GM19240 (cell line): ENCODE measurements around the gene DISC1.
"Not testable (repeated sequence)": the region's sequence is repeated elsewhere in the genome, so short reads cannot be mapped to it uniquely, and the experiment has no call there.

Experiments
- DNase-seq: peaks from one replicate; pipeline ENCODE4 v3.0.0; 2011; ENCODE audit warnings: low spot score; ENCODE audit not compliant: insufficient read length

The DISC1 gene

DNA sequence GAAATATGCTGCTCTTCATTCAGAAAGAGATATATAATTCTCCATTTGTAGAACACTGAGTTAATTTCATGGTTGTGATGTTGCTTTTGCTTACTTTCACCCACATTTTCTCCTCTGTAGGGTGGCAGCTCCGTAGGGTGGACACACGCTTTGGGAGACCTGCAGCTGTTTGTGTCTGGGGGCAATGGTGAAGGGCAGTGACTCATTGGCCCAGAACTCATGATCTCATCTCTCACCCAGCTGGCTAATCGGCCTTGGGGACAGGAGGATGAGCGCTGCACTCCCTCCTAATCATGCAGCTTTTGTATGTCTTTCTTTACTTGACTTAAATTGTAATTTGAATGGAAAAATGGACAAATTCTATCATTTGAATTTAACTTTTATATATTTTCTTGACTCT, 9.6 kb downstream of the DISC1 start:
- DNase-seq: no peak

DNA sequence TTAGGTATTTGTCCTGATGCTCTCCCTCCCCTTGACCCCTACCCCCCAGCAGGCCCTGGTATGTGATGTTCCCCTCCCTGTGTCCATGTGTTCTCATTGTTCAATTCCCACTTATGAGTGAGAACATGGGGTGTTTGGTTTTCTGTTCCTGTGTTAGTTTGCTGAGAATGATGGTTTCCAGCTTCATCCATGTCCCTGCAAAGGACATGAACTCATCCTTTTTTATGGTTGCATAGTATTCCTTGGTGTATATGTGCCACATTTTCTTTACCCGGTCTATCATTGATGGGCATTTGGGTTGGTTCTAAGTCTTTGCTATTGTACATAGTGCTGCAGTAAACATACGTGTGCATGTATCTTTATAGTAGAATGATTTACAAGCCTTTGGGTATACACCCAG, 10.3 kb downstream of the DISC1 start:
- not testable (repeated sequence) for DNase-seq

DNA sequence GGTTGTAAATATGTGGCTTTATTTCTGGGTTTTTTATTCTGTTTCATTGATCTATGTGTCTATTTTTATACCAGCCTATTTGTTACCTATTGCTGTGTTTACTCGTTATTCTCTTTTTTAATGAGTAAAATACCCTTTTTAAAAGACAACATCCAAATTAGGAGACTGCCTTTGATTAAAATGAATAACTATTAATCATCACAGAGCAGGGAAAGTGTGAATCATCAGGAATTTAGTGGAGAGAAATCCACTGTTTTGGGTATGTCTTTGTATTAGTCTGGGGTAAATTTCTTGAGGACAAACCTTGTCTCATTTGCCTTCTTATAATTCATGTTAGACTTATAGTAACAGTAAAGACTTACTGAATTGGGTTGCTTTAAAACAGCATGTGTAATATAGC, 12.1 kb downstream of the DISC1 start:
- DNase-seq: no peak

DNA sequence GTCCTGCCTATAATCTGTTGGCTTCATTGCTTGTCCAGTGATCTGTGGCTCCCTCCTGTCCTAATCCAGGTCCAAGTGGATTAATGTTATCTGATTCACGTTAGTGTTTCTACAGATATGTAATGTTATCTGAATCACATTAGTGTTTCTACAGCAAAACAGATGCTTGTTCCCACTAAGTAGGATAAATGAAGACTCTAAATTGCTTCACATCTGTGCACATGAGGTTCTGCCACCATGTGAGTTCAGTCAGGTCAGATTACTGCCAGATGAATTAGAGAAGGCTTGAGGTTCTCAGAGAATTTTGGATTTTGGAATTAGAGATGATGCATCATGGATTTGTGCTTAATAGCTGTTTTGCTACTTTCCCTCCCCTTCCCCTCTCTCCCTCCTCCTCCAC, 13.2 kb downstream of the DISC1 start:
- DNase-seq: no peak

DNA sequence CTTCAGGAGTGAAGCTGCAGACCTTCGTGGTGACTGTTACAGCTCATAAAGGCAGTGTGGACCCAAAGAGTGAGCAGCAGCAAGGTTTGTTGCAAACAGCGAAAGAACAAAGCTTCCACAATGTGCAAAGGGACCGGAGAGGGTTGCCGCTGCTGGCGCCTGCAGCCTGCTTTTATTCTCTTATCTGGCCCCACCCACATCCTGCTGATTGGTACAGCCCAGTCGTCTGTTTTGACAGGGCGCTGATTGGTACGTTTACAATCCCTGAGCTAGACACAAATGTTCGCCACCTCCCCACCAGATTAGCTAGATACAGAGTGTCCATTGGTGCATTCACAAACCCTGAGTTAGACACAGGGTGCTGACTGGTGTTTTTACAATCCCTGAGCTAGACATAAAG, 14.9 kb downstream of the DISC1 start:
- not testable (repeated sequence) for DNase-seq

DNA sequence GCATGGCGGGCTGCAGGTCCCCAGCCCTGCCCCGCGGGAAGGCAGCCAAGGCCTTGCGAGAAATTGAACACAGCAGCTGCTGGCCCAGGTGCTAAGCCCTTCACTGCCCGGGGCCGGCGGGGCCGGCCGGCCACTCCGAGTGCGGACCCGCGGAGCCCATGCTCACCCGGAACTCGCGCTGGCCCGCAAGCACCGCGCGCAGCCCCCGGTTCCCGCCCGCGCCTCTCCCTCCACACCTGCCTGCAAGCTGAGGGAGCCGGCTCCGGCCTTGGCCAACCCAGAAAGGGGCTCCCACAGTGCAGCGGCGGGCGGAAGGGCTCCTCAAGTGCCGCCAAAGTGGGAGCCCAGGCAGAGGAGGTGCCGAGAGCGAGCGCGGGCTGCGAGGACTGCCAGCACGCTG, 15.5 kb downstream of the DISC1 start:
- not testable (repeated sequence) for DNase-seq

DNA sequence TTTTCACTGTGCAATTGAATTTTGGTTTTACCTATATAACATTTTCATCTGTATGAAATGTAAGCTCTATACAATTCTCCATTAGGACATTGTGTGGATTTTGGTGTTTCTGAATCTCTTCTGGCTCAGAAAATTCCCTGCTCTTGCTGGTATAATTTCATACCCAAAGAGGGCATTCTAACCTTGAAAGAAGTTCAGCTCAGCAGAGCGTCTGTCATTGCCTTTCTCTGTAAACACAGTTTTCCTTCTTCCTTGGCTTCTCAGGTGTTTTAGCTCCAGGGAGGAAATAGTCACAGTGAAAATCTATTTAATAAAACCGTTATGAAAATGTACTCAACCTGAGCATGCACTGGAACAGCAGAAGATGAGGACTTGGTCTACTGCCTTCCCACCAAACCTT, 16.0 kb downstream of the DISC1 start:
- no peak for DNase-seq

DNA sequence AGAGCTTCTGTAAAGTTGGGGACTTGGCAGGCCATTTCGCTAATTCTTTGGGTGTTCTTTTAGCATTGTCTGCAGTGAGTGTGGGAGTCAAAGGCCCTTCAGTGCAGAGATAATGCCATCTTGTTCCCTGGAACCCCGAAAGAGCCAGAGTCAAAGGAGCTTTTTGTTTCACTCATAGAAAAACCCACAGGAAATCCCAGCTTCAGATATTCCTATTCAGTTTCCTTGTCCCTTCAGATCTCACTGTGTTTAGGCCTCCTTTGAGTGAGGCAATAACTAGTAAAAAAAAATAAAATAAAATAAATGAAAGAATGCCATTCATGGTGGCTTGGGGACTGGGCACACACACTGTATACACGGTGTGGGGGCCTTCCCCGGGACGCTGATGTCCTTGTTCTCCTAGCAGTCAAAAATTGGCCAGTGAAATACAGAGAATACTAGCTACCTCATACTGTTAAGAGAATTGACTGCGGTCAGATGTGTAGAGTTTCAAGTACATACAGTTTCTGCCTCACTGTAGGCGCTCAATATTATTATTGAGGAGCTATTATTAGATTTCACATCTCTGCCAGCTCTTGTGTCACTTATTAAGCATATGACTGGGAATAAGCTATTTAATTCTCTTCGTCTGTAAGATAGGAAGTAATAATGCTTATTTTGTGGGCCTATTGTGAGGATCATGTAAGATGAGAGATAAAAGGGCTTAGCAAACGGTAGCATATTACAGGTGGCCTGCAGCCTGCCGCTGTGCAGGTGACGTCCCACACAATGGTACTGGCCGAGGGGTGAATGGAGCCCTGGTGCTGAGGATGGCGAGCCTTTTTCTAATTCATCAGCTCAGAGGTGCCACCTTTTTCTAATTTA, 16.7 kb downstream of the DISC1 start:
- DNase-seq: no peak

DNA sequence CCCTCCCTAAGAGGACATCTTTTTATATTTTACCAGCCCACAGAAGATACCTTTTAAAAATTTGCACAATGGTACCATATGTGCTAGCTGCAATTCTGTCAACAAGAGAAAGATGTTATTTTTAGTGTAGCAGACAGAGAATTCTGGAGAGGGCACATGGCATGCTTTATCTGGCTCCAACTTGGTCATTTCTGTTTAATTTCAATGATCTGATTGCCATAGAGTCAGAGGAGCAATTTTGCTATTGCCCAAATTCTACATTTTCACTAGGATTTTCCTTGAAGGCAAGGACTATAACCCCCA, 17.3 kb downstream of the DISC1 start:
- DNase-seq: no peak

DNA sequence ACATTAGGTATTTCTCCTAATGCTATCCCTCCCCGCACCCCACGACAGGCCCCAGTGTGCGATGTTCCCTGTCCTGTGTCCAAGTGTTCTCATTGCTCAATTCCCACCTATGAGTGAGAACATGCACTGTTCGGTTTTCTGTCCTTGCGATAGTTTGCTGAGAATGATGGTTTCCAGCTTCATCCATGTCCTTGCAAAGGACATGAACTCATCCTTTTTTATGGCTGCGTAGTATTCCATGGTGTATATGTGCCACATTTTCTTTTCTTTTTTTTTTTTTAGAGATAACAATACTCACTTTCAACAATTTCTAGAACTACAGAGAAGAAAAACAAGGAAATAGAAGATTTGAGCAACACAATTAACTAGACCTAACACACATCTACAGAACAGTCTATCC, 19.0 kb downstream of the DISC1 start:
- not testable (repeated sequence) for DNase-seq

DNA sequence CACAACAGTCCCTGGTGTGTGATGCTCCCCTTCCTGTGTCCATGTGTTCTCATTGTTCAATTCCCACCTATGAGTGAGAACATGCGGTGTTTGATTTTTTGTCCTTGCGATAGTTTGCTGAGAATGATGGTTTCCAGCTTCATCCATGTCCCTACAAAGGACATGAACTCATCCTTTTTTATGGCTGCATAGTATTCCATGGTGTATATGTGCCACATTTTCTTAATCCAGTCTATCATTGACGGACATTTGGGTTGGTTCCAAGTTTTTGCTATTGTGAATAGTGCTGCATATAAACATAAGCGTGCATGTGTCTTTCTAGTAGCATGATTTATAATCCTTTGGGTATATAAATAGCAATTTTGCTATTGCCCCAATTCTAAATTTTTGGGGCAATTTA, 19.6 kb downstream of the DISC1 start:
- DNase-seq: not testable (repeated sequence)

DNA sequence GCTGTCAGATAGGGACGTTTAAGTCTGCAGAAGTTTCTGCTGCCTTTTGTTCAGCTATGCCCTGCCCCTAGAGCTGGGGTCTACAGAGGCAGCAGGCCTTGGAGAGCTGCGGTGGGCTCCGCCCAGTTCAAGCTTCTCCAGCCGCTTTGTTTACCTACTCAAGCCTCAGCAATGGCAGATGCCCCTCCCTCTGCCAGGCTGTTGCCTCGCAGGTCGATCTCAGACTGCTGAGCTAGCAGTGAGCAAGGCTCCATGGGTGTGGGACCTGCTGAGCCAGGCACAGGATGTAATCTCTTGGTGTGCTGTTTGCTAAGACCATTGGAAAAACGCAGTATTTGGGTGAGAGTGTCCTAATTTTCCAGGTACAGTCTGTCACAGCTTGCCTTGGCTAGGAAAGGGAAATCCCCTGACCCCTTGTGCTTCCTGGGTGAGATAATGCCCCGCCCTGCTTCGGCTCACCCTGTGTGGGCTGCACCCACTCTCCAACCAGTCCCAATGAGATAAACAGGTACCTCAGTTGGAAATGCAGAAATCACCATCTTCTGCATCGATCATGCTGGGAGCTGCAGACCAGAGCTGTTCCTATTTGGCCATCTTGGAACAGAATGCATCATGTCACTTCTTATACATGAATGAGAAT, 25.2 kb downstream of the DISC1 start:
- DNase-seq: not testable (repeated sequence)

DNA sequence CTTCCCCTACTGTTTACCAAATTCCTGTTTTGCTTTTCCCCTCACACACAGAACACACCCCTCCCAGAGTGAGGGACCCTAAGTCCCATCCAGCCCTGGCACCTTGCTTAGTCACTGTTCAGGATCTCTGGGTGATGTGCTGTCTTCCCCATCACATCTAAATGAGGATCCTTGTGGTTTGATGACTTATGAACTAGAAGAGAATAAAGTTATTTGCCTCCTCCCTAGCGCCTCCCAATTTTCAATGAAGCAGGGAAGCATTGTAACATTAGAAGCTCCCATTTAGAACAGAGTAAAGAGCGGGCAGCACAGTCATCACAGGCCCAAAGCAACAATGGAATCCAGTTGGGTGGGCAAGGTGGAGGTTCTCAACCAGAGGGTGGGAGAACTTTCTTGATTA, 27.0 kb downstream of the DISC1 start:
- DNase-seq: no peak

DNA sequence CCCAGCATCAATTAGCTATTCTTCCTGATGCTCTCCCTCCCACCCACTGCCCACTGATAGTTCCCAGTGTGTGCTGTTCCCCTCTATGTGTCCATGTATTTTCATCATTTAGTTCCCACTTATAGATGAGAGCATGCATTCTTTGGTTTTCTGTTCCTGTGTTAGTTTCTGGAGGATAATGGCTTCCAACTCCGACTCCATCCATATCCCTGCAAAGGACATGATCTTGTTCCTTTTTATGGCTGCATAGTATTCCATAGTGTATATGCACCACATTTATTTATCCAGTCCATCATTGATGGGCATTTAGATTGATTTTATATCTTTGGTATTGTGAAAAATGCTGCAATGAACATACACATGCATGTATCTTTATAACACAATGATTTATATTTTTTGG, 30.2 kb downstream of the DISC1 start:
- DNase-seq: no peak

DNA sequence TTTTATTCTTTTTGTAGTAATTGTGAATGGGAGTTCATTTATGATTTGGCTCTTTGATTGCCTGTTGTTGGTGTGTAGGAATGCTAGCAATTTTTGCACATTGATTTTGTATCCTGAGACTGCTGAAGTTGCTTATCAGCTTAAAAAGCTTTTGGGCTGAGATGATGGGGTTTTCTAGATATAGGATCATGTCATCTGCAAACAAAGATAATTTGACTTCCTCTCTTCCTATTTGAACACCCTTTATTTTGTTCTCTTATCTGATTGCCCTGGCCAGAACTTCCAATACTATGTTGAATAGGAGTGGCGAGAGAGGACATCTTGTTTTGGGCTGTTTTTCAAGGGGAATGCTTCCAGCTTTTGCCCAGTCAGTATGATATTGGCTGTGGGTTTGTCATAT, 31.6 kb downstream of the DISC1 start:
- not testable (repeated sequence) for DNase-seq

DNA sequence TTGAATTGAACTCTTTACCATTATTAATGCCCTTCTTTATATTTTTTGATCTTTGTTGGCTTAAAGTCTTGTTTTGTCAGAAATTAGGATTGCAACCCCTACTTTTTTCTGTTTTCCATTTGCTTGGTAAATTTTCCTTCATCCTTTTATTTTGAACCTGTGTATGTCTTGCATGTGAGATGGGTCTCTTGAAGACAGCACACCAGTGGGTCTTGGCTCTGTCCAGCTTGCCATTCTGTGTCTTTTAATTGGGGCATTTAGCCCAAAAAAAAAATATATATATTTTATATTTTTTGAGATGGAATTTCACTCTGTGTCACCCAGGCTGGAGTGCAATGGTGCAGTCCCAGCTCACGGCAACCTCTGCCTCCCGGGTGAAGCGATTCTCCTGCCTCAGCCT, 33.6 kb downstream of the DISC1 start:
- no peak for DNase-seq

DNA sequence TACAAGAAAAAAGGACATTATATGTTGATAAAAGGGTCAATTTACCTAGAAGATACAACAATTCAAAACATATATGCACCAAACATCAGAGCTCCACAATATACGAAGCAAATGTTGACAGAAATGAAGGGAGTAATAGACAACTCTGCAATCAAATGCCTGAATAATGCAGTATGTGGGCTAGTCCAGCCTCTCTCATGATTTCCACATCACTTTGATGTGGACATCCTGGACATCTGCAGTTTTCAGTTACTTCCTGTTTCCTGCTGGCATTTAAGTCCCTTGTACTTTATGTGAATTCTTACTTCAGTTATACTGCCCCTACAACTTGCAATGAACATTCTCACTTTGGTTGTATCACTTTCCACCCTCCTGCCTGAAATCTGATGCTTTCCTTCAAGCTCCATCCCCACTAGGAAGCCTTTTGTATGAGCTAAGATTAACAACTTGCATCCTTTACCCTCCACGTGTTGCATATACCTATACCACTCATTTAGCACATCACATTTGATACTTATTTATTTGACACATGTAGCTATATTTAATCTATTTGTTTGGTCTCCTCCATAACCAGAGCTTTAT, 36.7 kb downstream of the DISC1 start:
- no peak for DNase-seq

DNA sequence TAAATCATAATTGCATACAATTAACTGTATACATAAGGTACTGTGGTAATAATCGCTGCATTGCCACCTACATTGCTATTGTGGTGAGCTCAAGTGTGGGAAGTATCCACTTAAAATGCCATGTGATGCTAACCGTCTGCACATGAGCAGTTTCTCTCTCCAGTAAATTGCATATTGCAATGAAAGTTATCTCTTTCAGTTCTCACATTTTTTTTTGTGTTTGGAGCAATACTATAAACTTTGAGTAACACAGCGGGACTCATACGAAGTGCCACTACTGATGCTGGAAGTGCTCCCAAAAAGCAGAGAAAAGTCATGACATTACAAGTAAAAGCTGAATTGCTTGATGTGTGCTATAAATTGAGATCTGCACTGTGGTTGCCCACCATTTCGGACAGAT, 38.5 kb downstream of the DISC1 start:
- no peak for DNase-seq

DNA sequence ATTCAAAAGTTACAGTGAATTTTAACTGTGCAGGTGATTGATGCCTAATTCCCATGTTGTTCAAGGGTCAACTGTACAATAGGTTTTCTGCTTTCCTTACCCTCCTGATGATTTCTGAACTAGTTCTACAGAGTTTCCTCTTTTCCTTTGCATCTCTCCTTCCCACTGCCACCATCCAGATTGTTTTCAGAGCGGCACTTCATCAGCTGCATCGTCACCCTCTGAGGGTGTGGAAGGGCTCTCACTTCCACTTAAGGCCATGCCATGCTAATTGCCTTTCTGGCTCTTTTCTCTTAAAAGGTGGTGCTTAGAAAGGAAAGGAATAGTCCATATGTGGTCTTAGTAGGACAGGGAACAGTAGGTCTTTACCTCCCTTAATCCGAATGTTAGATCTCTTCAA, 39.1 kb downstream of the DISC1 start:
- no peak for DNase-seq

DNA sequence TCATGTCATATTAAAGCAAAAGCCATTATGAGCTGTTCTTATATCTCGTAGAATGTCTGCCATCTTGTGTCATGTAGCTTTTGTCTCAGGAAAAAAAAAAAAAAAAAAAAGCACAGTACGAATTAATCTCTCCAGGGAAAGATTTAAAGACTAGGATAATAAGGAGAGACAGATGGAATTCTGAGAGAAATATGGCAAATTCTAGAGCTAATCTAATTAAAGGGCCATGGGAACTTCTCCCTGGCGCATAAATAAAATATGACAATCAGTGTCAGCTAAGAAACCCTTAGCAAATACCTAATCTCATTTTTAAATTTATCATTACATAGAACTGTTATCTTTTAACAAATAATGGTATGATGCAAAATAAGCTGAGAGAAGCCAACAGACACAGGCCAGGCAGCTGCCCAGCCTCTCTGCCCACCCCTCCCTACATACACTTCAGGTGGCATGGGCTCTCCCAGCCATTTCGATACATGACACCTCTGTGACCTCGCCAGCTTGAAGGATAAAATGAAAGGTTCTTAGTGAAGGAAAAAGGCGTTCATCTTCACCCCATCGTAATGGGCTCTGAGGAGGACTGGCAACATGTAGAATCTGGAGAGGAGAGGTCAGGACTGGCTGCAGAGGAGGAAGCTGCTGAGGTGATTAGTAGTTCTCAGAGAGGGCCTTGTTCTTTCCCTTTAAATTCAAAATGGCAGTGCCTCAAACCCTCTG, 39.8 kb downstream of the DISC1 start:
- DNase-seq: no peak

DNA sequence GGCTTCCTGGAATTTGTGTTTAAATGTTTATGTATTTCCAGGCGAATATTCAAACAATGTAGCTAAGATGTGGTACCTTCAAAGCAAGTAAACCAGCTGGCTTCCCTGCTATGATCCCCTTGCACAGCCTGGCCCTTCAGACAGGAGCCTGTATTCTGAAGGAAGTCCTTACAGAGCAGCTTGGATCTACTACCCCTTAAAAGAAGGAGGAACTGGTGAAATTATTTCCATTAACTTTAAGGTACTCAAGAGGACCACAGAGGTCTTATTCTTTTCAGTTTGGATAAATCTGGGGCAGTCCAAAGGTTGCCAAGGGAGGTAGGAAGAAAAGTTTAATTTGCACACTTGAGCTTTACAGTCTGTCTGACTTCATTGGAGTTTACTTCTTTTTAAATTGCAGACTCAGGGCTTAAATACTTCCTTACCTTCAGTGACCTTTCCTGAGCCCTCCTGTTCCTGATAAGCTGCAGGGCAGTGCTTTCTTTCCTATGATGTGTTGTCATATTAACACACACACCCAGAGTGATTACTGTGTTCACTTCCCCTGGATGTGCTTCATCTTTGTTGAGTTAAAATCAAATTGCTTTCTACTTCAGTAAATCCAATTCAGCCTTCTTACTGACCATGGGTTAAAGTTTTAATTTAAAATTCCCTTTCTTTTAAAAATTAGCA, 40.5 kb downstream of the DISC1 start:
- no peak for DNase-seq
